GM12872 (cell line): ENCODE data around the gene PDLIM1.

Source experiments
- TF ChIP-seq, protein P1 (sequence below): IDR thresholded peaks from 3 replicates; pipeline ENCODE4 v1.5.1; 2011; ENCODE audit warnings: low read depth, mild to moderate bottlenecking, low read length, moderate library complexity; ENCODE audit not compliant: insufficient read depth

PDLIM1 gene

DNA sequence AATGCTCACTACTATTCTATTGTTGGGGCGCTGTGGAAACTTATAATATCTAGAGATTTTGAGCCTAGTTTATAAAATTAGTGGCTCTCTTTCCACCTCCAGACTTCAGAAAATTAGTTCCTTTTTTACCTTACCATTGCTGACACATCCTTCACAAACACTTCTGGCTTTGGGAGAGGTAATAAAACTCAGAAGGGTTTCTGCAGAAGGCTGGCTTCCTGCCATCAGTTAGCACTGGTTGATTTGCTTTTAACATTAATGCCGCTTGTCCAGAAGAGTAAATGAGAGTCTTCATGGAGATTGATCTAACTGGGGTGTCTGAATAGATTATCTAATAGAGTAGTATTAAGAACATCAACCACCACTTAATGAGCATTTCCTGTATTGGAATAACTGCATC is 76.4 kb downstream of the PDLIM1 start:
- TF ChIP-seq, protein P1, sequence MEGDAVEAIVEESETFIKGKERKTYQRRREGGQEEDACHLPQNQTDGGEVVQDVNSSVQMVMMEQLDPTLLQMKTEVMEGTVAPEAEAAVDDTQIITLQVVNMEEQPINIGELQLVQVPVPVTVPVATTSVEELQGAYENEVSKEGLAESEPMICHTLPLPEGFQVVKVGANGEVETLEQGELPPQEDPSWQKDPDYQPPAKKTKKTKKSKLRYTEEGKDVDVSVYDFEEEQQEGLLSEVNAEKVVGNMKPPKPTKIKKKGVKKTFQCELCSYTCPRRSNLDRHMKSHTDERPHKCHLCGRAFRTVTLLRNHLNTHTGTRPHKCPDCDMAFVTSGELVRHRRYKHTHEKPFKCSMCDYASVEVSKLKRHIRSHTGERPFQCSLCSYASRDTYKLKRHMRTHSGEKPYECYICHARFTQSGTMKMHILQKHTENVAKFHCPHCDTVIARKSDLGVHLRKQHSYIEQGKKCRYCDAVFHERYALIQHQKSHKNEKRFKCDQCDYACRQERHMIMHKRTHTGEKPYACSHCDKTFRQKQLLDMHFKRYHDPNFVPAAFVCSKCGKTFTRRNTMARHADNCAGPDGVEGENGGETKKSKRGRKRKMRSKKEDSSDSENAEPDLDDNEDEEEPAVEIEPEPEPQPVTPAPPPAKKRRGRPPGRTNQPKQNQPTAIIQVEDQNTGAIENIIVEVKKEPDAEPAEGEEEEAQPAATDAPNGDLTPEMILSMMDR: no peak

DNA sequence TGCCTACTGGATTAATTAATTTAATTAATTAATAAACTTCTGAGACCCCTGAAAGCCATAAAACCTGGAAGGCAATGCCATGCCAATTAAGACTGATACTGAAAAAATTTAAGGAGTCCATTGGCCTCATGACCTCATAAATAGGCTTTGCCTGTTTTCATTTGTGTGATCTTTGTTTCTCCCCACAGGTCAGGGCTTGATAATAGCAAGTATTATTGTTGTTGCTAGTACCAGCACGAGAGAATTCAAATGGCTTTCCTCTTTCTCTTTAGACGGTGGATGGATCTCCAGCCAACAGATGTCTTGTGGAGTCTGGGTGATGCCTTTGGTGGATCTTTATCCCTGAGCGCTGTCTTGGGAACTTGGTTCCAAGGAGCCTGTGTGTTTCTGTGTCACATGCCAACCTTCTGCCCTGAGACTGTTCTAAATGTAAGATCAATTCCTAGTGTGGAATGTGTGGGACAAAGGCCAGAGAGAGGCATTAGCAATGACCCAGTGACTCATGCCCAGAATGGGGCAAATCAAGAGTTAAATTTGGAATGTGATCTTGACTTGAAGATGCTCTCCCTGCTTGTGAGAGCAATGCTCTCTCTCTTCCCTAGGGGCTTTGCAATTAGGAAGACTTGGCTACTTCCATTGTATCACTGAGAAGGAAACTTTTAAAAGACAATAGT is 79.1 kb downstream of the PDLIM1 start:
- TF ChIP-seq, protein P1: no peak

DNA sequence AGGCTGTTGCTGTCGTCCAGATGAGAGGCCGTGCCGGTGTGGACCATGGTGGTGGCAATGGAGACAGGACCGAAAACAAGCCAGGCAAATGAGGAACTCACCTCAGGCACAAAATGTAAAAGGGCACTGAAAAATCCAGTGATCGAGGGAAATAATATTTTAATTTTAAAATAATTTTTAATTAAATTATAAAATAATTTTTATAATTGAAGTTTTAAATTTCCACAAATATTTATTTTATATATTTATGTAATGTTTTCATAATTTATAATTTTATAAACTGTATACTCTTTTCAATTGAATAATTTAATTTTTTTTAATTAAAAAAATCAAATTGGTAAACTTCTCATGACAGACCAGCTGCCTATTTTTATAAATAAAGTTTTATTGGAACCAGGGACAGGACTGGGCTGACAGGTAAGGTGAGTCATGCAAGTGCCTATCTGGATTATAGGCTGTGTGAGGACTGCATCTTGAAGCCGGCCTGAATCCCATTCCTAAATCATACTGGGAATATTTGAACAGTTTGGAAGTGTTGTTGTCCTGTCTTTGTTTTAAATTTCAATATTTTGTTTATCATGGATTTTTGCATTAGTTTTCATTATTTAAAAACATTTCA is 81.2 kb downstream of the PDLIM1 start:
- TF ChIP-seq, protein P1: no peak

DNA sequence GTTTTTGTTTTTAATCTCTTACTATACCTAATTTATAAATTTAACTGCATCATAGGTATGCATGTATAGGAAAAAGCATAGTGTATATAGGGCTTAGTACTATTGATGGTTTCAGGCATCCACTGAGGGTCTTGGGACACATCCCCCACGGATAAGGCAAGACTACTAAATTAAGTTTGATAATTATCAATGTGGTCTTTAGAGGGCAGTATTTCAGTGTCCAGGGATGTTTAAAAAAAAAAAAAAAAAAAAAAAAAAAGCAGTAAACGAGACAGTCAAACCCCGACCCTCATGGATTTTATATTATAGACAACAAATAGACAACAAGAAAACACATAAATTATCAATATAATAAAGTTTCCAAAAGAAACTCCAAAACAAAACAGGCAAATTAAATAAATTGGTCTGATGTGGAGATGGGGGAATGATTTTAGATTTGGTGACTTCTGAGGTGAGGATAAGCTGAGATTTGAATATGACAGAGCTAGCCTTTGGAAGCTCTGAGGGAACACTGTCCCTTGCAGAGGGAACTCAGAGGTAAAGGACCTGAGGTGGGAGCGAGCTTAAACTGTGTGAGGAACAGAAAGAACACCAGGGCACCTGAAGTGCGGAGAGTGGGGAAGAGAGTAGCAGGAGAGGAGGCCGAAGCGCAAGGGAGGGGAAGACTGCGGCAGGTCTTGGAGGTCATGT is 82.0 kb downstream of the PDLIM1 start:
- TF ChIP-seq, protein P1: no peak

GRCh38 chr10:95201736-95202135 is 89.1 kb downstream of the PDLIM1 start:
- TF ChIP-seq, protein P1: peak; percentile 45; the same call in 2 of the 3 replicates

GRCh38 chr10:95196046-95196445 is 94.8 kb downstream of the PDLIM1 start:
- TF ChIP-seq, protein P1: no peak

DNA sequence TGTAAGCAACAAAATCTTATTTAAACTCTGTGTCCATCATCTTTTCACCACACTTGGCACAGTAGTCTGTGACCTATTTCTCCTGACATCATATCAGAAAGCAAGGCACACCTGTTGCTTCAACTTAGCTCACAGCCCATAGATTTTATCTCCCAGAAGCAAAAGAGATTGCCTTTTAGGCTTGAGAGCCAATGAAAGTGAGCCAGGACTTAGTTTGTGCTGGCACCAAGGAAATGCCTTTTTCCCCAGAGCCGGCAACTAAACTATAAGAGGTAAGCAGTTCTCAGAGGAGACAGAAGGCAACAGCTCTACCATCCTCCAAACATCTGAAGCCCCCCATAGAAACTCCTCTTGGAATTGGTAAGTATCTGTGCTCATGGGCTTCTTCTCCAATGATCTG is 96.9 kb downstream of the PDLIM1 start, which contains the start of gene ACSM6:
Gene ACSM6 (plus strand): TSS at position 295 of the 400 bp plus-strand sequence. CDS start 248 bp downstream, outside the sequence.
- TF ChIP-seq, protein P1: no peak
